SU-DHL-6 (cell line): ENCODE measurements around the gene TKFC.
A peak's percentile ranks its signal among the peaks of the same experiment; 100 is the strongest.

Experiments used
- H2AFZ ChIP-seq: fragments of 200-600 bp; sonication (generic); 2 replicates; pipeline ENCODE4 v1.6.1; 2014; ENCODE audit warnings: low read depth, mild to moderate bottlenecking, moderate library complexity, mixed read lengths, antibody characterized with exemption, low read length; ENCODE audit not compliant: severe bottlenecking
- H3F3A ChIP-seq: fragments of 200-600 bp; shearing (Covaris generic); 2 replicates; pipeline ENCODE4 v1.6.0; 2016; ENCODE audit warnings: antibody characterized with exemption, mild to moderate bottlenecking; ENCODE audit not compliant: insufficient read depth
- H3K27ac ChIP-seq: fragments of 200-600 bp; sonication (generic); 2 replicates; pipeline ENCODE4 v1.5.1; 2016; ENCODE audit warnings: low read depth, mild to moderate bottlenecking, low read length, moderate library complexity, mixed read lengths
- H3K27me3 ChIP-seq: fragments of 200-600 bp; sonication (generic), shearing (Covaris generic); 2 replicates; pipeline ENCODE4 v1.6.0; 2014; ENCODE audit warnings: mild to moderate bottlenecking, low read length
- H3K36me3 ChIP-seq: fragments of 200-600 bp; sonication (generic); 2 replicates; pipeline ENCODE4 v1.6.1; 2014; ENCODE audit warnings: mild to moderate bottlenecking, low read length, mixed read lengths
- H3K4me2 ChIP-seq: fragments of 300-600, 200-600 bp; shearing (Covaris generic), sonication (generic); 2 replicates; pipeline ENCODE4 v1.6.0; 2014; ENCODE audit warnings: low read length, low read depth, mild to moderate bottlenecking; ENCODE audit not compliant: poor library complexity, severe bottlenecking
- H3K4me3 ChIP-seq: fragments of 200-600 bp; sonication (generic); 2 replicates; pipeline ENCODE4 v1.5.1; 2014; ENCODE audit warnings: antibody characterized with exemption, low read length, mild to moderate bottlenecking, mixed read lengths; ENCODE audit not compliant: insufficient read depth, poor library complexity, severe bottlenecking
- H3K79me2 ChIP-seq: fragments of 200-600 bp; sonication (generic); 2 replicates; pipeline ENCODE4 v1.6.1; 2014; ENCODE audit warnings: mild to moderate bottlenecking, low read length, moderate library complexity; ENCODE audit not compliant: insufficient read depth
- H3K9ac ChIP-seq: fragments of 200-600 bp; sonication (generic); 2 replicates; pipeline ENCODE4 v1.7.0; 2014; ENCODE audit warnings: mild to moderate bottlenecking, low read length
- H3K9me2 ChIP-seq: fragments of 200-600 bp; sonication (generic); replicated peaks from 2 replicates; pipeline ENCODE4 v1.6.1; 2014; ENCODE audit warnings: low read length; ENCODE audit not compliant: insufficient read depth
- H3K9me3 ChIP-seq: fragments of 200-600 bp; sonication (generic); 2 replicates; pipeline ENCODE4 v1.6.1; 2014; ENCODE audit warnings: low read length, mixed read lengths; ENCODE audit not compliant: insufficient read depth
- H4K20me1 ChIP-seq: fragments of 200-600 bp; sonication (generic); 2 replicates; pipeline ENCODE4 v1.6.1; 2014; ENCODE audit warnings: low read depth, mild to moderate bottlenecking, antibody characterized with exemption, low read length, moderate library complexity, mixed read lengths
- CTCF ChIP-seq: fragments of 200-600 bp; sonication (generic); IDR thresholded peaks from one replicate; pipeline ENCODE4 v1.5.1; 2017; ENCODE audit warnings: antibody characterized with exemption, mild to moderate bottlenecking, low read length, moderate library complexity; ENCODE audit not compliant: insufficient read depth, poor library complexity, severe bottlenecking
- EZH2phosphoT487 ChIP-seq: fragments of 200-600 bp; sonication (generic), shearing (Covaris generic); conservative IDR thresholded peaks from 2 replicates; pipeline ENCODE4 v1.6.1; 2018; ENCODE audit warnings: mild to moderate bottlenecking, antibody characterized with exemption, low read length, moderate library complexity, mixed read lengths

TKFC gene

GRCh38 chr11:61294717-61295595 lies 38.1 kb upstream of the TKFC start, which contains the start of gene VWCE:
Gene VWCE (minus strand): TSS chr11:61295316. CDS start chr11:61295037, 279 bp downstream.
- Histone ChIP-seq H3K9me2 (no peaks in the 10 kb centered on the region), H3K9ac (peak within 1 kb of the TSS; percentile 99), H3K9me3 (no peaks in the 10 kb centered on the region), H3K4me2 (peak within 1 kb of the TSS; percentile 99), H2AFZ (peak within 1 kb of the TSS; percentile 83), H3K36me3 (no peaks in the 10 kb centered on the region), H3K4me3 (peak within 1 kb of the TSS; percentile 81), H3K27ac (peak within 1 kb of the TSS; percentile 88), H3K27me3 (no peaks in the 10 kb centered on the region), H4K20me1 (no peaks in the 10 kb centered on the region), H3K79me2 (peaks cover 34% of the 10 kb centered on the region), H3F3A (peaks cover 16% of the 10 kb centered on the region)
- TF ChIP-seq CTCF = no peak
- TF ChIP-seq EZH2phosphoT487 = no peak

GRCh38 chr11:61295596-61295926 lies 37.5 kb upstream of the TKFC start:
- Histone ChIP-seq H3K36me3 (no peaks in the 10 kb centered on the region), H3K4me2 (peak overlapping the region; percentile 99), H3K9ac (peak overlapping the region; percentile 99), H3K27ac (peak overlapping the region; percentile 88), H3K9me2 (no peaks in the 10 kb centered on the region), H3K27me3 (no peaks in the 10 kb centered on the region), H3K9me3 (no peaks in the 10 kb centered on the region), H2AFZ (peak overlapping the region; percentile 83), H3F3A (peaks cover 16% of the 10 kb centered on the region), H4K20me1 (no peaks in the 10 kb centered on the region), H3K4me3 (peak overlapping the region; percentile 81), H3K79me2 (peaks cover 34% of the 10 kb centered on the region)
- TF ChIP-seq CTCF = no peak
- TF ChIP-seq EZH2phosphoT487 = no peak

GRCh38 chr11:61297341-61297740 lies 35.7 kb upstream of the TKFC start:
- H3K4me3 ChIP-seq = no peak overlapping the region
- H3K27ac ChIP-seq = 0 out of 2 replicates have a peak overlapping the region, but pooled peaks have one; percentile 20
- H3K36me3 ChIP-seq = no peaks in the 10 kb centered on the region
- H3F3A ChIP-seq = peaks cover 16% of the 10 kb centered on the region
- no peak overlapping the region for H2AFZ ChIP-seq
- TF ChIP-seq CTCF = no peak
- TF ChIP-seq EZH2phosphoT487 = no peak
- H3K79me2 ChIP-seq = peaks cover 17% of the 10 kb centered on the region
- no peaks in the 10 kb centered on the region for H3K9me2 ChIP-seq
- no peak overlapping the region for H3K4me2 ChIP-seq
- H3K27me3 ChIP-seq = no peaks in the 10 kb centered on the region
- no peaks in the 10 kb centered on the region for H3K9me3 ChIP-seq
- H4K20me1 ChIP-seq = no peaks in the 10 kb centered on the region
- no peak overlapping the region for H3K9ac ChIP-seq
